Calu3 (cell line): Measurements from ENCODE around the gene CARMIL1. TPM values are rescaled to one million over a fixed set of nuclear protein-coding genes. Genes with fewer than 3 reads are reported as not detected.

Experiments
- BruUV-seq: library from RNA; stranded (reverse); fragments of 400-500 nt; replicated peaks from 2 replicates; lab custom pipeline; 2021; lab: Mats Ljungman, UMichigan
- CTCF ChIA-PET: fragments of 300-600 bp; sonication (Branson Sonifier 250); formaldehyde crosslinking; loops from one replicate; lab custom pipeline; 2022; ENCODE audit warnings: antibody characterized with exemption; lab: Charles Lee
- DNase-seq: peaks from one replicate; pipeline ENCODE4 v3.0.0; 2022
- H3K27ac Mint-ChIP-seq: one replicate; pipeline ENCODE4 v1.8.0; 2022; ENCODE audit warnings: mixed read lengths; ENCODE audit not compliant: unreplicated experiment
- H3K27me3 Mint-ChIP-seq: one replicate; pipeline ENCODE4 v1.8.0; 2022; ENCODE audit warnings: mixed read lengths; ENCODE audit not compliant: unreplicated experiment
- H3K36me3 Mint-ChIP-seq: one replicate; pipeline ENCODE4 v1.8.0; 2022; ENCODE audit warnings: mild to moderate bottlenecking, moderate library complexity, mixed read lengths; ENCODE audit not compliant: insufficient read depth, unreplicated experiment
- H3K4me1 Mint-ChIP-seq: one replicate; pipeline ENCODE4 v1.8.0; 2022; ENCODE audit warnings: mild to moderate bottlenecking, low read depth, mixed read lengths; ENCODE audit not compliant: unreplicated experiment
- H3K4me3 Mint-ChIP-seq: one replicate; pipeline ENCODE4 v1.8.0; 2022; ENCODE audit warnings: mild to moderate bottlenecking, low read depth, moderate library complexity, mixed read lengths; ENCODE audit not compliant: unreplicated experiment
- H3K9me3 Mint-ChIP-seq: one replicate; pipeline ENCODE4 v1.8.0; 2022; ENCODE audit warnings: low read depth, mixed read lengths; ENCODE audit not compliant: unreplicated experiment
- CTCF ChIP-seq: fragments of 200-600 bp; IDR thresholded peaks from one replicate; pipeline ENCODE4 v1.8.0; 2022; ENCODE audit warnings: antibody characterized with exemption; ENCODE audit not compliant: unreplicated experiment
- intact Hi-C: fragments of 100-400 bp; cut with micrococcal nuclease; formaldehyde crosslinking; loops from one replicate; pipeline ENCODE4 v1.10.0; 2022; ENCODE audit not compliant: unreplicated experiment
- total RNA-seq: library from RNA; stranded (reverse); gene quantifications from 2 replicates; pipeline ENCODE4 v1.2.3, GENCODE V29; 2022

The CARMIL1 gene
- total RNA-seq, 1 experiment from 2014 or later: 92.4 TPM

- Mint-ChIP-seq H3K4me3 (no peak overlapping the region), H3K4me1 (no peaks in the 10 kb centered on the region), H3K36me3 (no peaks in the 10 kb centered on the region), H3K9me3 (no peaks in the 10 kb centered on the region), H3K27ac (no peak overlapping the region), H3K27me3 (no peaks in the 10 kb centered on the region)
- no peak for TF ChIP-seq CTCF
- no TSS peak for BruUV-seq
- DNase-seq: no peak
- intact Hi-C loops: no loop called here
- CTCF ChIA-PET: interaction anchor here (1.0 to 1.8 kb wide), 2 partner anchors 21 to 62 kb away, joined by 3 to 6 read pairs; no protein-coding TSS in a partner anchor
These were observed 34.3 kb upstream of the CARMIL1 start for GRCh38 chr6:25244865-25245264.

GRCh38 chr6:25248123-25248522, 31.1 kb upstream of the CARMIL1 start:
- no TSS peak for BruUV-seq
- Mint-ChIP-seq H3K27me3 (no peaks in the 10 kb centered on the region), H3K4me3 (no peak overlapping the region), H3K36me3 (no peaks in the 10 kb centered on the region), H3K9me3 (no peaks in the 10 kb centered on the region), H3K4me1 (no peaks in the 10 kb centered on the region), H3K27ac (no peak overlapping the region)
- TF ChIP-seq CTCF: no peak
- CTCF ChIA-PET: no interaction called here
- DNase-seq: no peak
- intact Hi-C loops: no loop called here

GRCh38 chr6:25249133-25249532, 30.0 kb upstream of the CARMIL1 start:
- Mint-ChIP-seq H3K27ac (no peak overlapping the region), H3K36me3 (no peaks in the 10 kb centered on the region), H3K4me3 (no peak overlapping the region), H3K27me3 (no peaks in the 10 kb centered on the region), H3K9me3 (no peaks in the 10 kb centered on the region), H3K4me1 (no peaks in the 10 kb centered on the region)
- CTCF ChIA-PET: interaction anchor here (0.6 to 1.2 kb wide), 3 partner anchors 26 to 68 kb away, joined by 3 to 4 read pairs (median 4); no protein-coding TSS in a partner anchor
- intact Hi-C loops: no loop called here
- no peak for TF ChIP-seq CTCF
- DNase-seq: no peak
- BruUV-seq: no TSS peak

GRCh38 chr6:25250878-25251277, 28.3 kb upstream of the CARMIL1 start:
- DNase-seq: no peak
- BruUV-seq: no TSS peak
- Mint-ChIP-seq H3K4me3 (no peak overlapping the region), H3K27me3 (no peaks in the 10 kb centered on the region), H3K36me3 (no peaks in the 10 kb centered on the region), H3K9me3 (no peaks in the 10 kb centered on the region), H3K4me1 (no peaks in the 10 kb centered on the region), H3K27ac (no peak overlapping the region)
- CTCF ChIA-PET: interaction anchor here (0.6 to 2.4 kb wide), 8 partner anchors 13 to 646 kb away, joined by 3 to 21 read pairs (median 4); no protein-coding TSS in a partner anchor
- TF ChIP-seq CTCF: no peak
- intact Hi-C loops: no loop called here
